Measurements from ENCODE around the gene HDAC4. TPM values are rescaled to one million over a fixed set of nuclear protein-coding genes. Genes with fewer than 3 reads are reported as not detected.

The HDAC4 gene
- total and polyA plus RNA-seq, 2 donors (not counting 1 experiment from before 2014, with no cell fraction given): 13.5 to 46.0 TPM

- Histone ChIP-seq H4K20me1 (ENCODE audit: control insufficient read depth, insufficient read depth, low read length, poor library complexity, severe bottlenecking) (no peaks in the 10 kb centered on the region), H3K4me1 (ENCODE audit: control insufficient read depth in 2 of 2, insufficient read depth in 2 of 2, low read length in 2 of 2) (no peaks in the 10 kb centered on the region), H3K4me2 (replicated peaks; ENCODE audit: low read depth, low read length, poor library complexity, severe bottlenecking) (no peak overlapping the region), H3K4me3 (ENCODE audit: control extremely low read depth in 1 of 5, extremely low read depth in 1 of 5, insufficient read depth in 1 of 5, low read depth in 2 of 5, low read length in 4 of 5) (no peak overlapping the region), H3K27me3 (replicated peaks in 1 of 4; ENCODE audit: control extremely low read depth in 1 of 4, control insufficient read depth in 3 of 4, insufficient read depth in 4 of 4, low read length in 3 of 4) (no peaks in the 10 kb centered on the region), H3K9me3 (ENCODE audit: control extremely low read depth in 1 of 3, control insufficient read depth in 2 of 3, insufficient read depth in 1 of 3, low read length in 2 of 3) (peaks cover 0 to 4% (median 0%) of the 10 kb centered on the region in 3 donors), H3K9ac (ENCODE audit: low read length) (no peak overlapping the region), H3K79me2 (ENCODE audit: control insufficient read depth, insufficient read depth, low read length) (no peaks in the 10 kb centered on the region), H2AFZ (ENCODE audit: insufficient read depth, low read depth, low read length, poor library complexity, severe bottlenecking) (no peak overlapping the region), H3K36me3 (replicated peaks in 1 of 2; ENCODE audit: control extremely low read depth in 1 of 2, control insufficient read depth in 1 of 2, extremely low read depth in 1 of 2, insufficient read depth in 2 of 2, low read length in 1 of 2) (no peaks in the 10 kb centered on the region), H3K27ac (ENCODE audit: low read length in 2 of 2) (no peak overlapping the region)
- DNase-seq: no peak
- Mint-ChIP-seq H3K4me1 (no peaks in the 10 kb centered on the region), H3K27me3 (no peaks in the 10 kb centered on the region), H3K4me3 (no peak overlapping the region), H3K27ac (no peak overlapping the region), H3K9me3 (ENCODE audit: insufficient read depth) (no peaks in the 10 kb centered on the region)
- TF ChIP-seq CTCF (IDR thresholded peaks at IDR 0.05) (no peak), EZH2 (IDR thresholded peaks at IDR 0.05; ENCODE audit: borderline replicate concordance, insufficient read depth, low read depth, low read length, poor library complexity, severe bottlenecking) (no peak)
- WGBS (ENCODE audit: insufficient coverage): 95% methylated on average over 20 of the region's 21 CpGs
- POLR2A ChIA-PET: no interaction called here
- CTCF ChIA-PET: no interaction called here
- ATAC-seq (ENCODE audit: low read depth): no peak
- intact Hi-C loops (cut with micrococcal nuclease): no loop called here
Measured at GRCh38 chr2:239060676-239061075, 340.1 kb downstream of the HDAC4 start.

GRCh38 chr2:239059854-239060253 lies 341.0 kb downstream of the HDAC4 start:
- Mint-ChIP-seq H3K27me3 (no peaks in the 10 kb centered on the region), H3K4me3 (no peak overlapping the region), H3K4me1 (no peaks in the 10 kb centered on the region), H3K27ac (no peak overlapping the region), H3K9me3 (ENCODE audit: insufficient read depth) (no peaks in the 10 kb centered on the region)
- H4K20me1 ChIP-seq (ENCODE audit: control insufficient read depth, insufficient read depth, low read length, poor library complexity, severe bottlenecking): no peaks in the 10 kb centered on the region
- H3K4me1 ChIP-seq (ENCODE audit: control insufficient read depth in 2 of 2, insufficient read depth in 2 of 2, low read length in 2 of 2): no peaks in the 10 kb centered on the region
- H3K9me3 ChIP-seq (ENCODE audit: control extremely low read depth in 1 of 3, control insufficient read depth in 2 of 3, insufficient read depth in 1 of 3, low read length in 2 of 3): peaks cover 0 to 4% (median 0%) of the 10 kb centered on the region in 3 donors
- intact Hi-C loops (cut with micrococcal nuclease): no loop called here
- no peaks in the 10 kb centered on the region for H3K27me3 ChIP-seq (replicated peaks in 1 of 4; ENCODE audit: control extremely low read depth in 1 of 4, control insufficient read depth in 3 of 4, insufficient read depth in 4 of 4, low read length in 3 of 4)
- no peaks in the 10 kb centered on the region for H3K36me3 ChIP-seq (replicated peaks in 1 of 2; ENCODE audit: control extremely low read depth in 1 of 2, control insufficient read depth in 1 of 2, extremely low read depth in 1 of 2, insufficient read depth in 2 of 2, low read length in 1 of 2)
- no peak for ATAC-seq (ENCODE audit: low read depth)
- POLR2A ChIA-PET: no interaction called here
- no peak overlapping the region for H3K4me2 ChIP-seq (replicated peaks; ENCODE audit: low read depth, low read length, poor library complexity, severe bottlenecking)
- CTCF ChIA-PET: no interaction called here
- H3K27ac ChIP-seq (ENCODE audit: low read length in 2 of 2): no peak overlapping the region
- H3K4me3 ChIP-seq (ENCODE audit: control extremely low read depth in 1 of 5, extremely low read depth in 1 of 5, insufficient read depth in 1 of 5, low read depth in 2 of 5, low read length in 4 of 5): no peak overlapping the region
- no peaks in the 10 kb centered on the region for H3K79me2 ChIP-seq (ENCODE audit: control insufficient read depth, insufficient read depth, low read length)
- TF ChIP-seq EZH2 (IDR thresholded peaks at IDR 0.05; ENCODE audit: borderline replicate concordance, insufficient read depth, low read depth, low read length, poor library complexity, severe bottlenecking) (no peak), CTCF (IDR thresholded peaks at IDR 0.05) (no peak)
- no peak overlapping the region for H3K9ac ChIP-seq (ENCODE audit: low read length)
- no peak overlapping the region for H2AFZ ChIP-seq (ENCODE audit: insufficient read depth, low read depth, low read length, poor library complexity, severe bottlenecking)
- no peak for DNase-seq
- WGBS (ENCODE audit: insufficient coverage): 97% methylated on average over 12 of the region's 12 CpGs
